Measurements from ENCODE around the gene DAP.

DAP gene

DNA sequence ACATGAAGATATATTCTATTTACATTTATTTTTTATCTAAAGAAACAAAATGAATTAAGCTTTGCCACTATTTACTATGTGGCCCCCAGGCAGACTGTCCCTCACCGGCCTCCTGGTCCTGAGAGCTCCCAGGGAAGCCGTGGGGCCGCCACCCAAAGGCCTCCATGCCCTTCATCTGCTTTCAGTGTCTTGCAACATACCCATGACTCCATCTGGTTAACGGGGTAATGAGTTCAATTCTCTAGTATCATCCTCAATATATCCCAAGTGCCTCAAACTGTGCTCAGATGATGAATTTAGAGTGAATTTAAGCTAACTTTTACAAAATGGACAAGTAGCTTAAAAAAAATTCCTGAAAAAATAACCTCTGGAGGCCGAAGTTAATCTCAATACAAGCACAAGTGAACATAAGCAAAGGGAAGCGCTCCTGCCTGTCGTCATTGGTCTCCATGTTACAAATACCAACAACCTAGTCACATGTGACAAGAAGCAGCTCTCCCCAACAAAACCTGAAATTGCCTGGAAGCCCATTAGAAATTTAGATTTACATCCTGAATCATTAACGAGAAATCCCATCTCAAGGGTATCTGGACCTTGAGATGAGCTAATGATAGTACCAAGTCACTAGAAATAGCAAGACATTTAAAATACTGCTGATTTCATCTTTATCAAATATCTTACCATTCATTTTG is 26.1 kb downstream of the DAP start:
- H3K9me3 Mint-ChIP-seq = peaks cover 14% of the 10 kb centered on the region
- no peak overlapping the region for H3K4me3 Mint-ChIP-seq
- H3K36me3 Mint-ChIP-seq (ENCODE audit: low read depth) = peaks cover 50% of the 10 kb centered on the region
- peaks cover 6% of the 10 kb centered on the region for H3K4me1 Mint-ChIP-seq
- H3K27ac Mint-ChIP-seq = peak overlapping the region in 2 of 3 experiments; percentile 23 to 59
- no peaks in the 10 kb centered on the region for H3K27me3 Mint-ChIP-seq (ENCODE audit: low read depth)
- TF ChIP-seq, protein P1, sequence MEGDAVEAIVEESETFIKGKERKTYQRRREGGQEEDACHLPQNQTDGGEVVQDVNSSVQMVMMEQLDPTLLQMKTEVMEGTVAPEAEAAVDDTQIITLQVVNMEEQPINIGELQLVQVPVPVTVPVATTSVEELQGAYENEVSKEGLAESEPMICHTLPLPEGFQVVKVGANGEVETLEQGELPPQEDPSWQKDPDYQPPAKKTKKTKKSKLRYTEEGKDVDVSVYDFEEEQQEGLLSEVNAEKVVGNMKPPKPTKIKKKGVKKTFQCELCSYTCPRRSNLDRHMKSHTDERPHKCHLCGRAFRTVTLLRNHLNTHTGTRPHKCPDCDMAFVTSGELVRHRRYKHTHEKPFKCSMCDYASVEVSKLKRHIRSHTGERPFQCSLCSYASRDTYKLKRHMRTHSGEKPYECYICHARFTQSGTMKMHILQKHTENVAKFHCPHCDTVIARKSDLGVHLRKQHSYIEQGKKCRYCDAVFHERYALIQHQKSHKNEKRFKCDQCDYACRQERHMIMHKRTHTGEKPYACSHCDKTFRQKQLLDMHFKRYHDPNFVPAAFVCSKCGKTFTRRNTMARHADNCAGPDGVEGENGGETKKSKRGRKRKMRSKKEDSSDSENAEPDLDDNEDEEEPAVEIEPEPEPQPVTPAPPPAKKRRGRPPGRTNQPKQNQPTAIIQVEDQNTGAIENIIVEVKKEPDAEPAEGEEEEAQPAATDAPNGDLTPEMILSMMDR (IDR thresholded peaks at IDR 0.05; ENCODE audit: unreplicated experiment in 3 of 3) = no peak

- no peaks in the 10 kb centered on the region for H3K27me3 Mint-ChIP-seq (ENCODE audit: low read depth)
- H3K27ac Mint-ChIP-seq = peak overlapping the region; percentile 23 to 72 (median 29)
- TF ChIP-seq, protein P1 (IDR thresholded peaks at IDR 0.05; ENCODE audit: unreplicated experiment in 3 of 3) = no peak
- no peak overlapping the region for H3K4me3 Mint-ChIP-seq
- H3K9me3 Mint-ChIP-seq = peaks cover 8% of the 10 kb centered on the region
- H3K4me1 Mint-ChIP-seq = peaks cover 6% of the 10 kb centered on the region
- H3K36me3 Mint-ChIP-seq (ENCODE audit: low read depth) = peaks cover 47% of the 10 kb centered on the region
Observed at GRCh38 chr5:10734037-10734709, 26.9 kb downstream of the DAP start.

DNA sequence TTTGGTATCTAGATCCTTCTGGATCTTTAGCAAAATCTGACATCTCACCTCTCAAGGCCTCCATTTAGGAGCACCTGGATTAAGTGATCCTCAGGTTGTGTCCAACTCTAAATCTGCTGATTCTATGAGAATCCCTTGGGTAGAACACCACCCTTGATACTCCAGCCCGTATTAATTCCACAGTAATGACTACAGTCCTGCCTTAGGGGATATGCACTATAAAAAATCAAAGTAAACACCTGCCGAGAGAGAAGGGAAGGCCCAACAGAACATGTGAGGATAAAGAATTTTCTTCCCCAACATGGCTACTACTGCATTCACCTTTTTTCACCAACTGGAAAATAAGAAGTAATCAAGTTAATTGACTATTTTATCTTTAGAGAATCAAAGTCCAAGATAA is 27.6 kb downstream of the DAP start:
- no peaks in the 10 kb centered on the region for H3K27me3 Mint-ChIP-seq (ENCODE audit: low read depth)
- TF ChIP-seq, protein P1 (IDR thresholded peaks at IDR 0.05; ENCODE audit: unreplicated experiment in 3 of 3) = no peak
- H3K36me3 Mint-ChIP-seq (ENCODE audit: low read depth) = peaks cover 44% of the 10 kb centered on the region
- H3K4me1 Mint-ChIP-seq = peaks cover 6% of the 10 kb centered on the region
- no peak overlapping the region for H3K27ac Mint-ChIP-seq
- H3K4me3 Mint-ChIP-seq = no peak overlapping the region
- H3K9me3 Mint-ChIP-seq = peaks cover 4% of the 10 kb centered on the region

GRCh38 chr5:10731913-10732312 is 29.1 kb downstream of the DAP start:
- Mint-ChIP-seq H3K36me3 (ENCODE audit: low read depth) (peaks cover 40% of the 10 kb centered on the region), H3K4me1 (peaks cover 6% of the 10 kb centered on the region)

DNA sequence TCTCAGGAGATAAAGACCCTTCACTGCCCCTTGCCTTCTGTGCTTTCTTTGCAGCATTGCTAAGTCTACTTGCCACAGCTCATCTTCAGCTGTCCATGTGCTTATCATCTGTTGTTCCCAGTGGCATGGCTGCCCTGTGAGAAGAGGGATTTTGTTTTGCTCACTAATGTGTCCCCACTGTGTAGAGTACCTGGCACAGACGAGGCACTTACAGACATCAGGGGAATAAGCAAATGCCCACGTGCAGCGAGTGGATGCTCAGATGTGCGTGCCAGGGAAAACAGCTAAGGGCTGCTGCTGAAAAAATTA is 31.0 kb downstream of the DAP start:
- Mint-ChIP-seq H3K4me1 (peaks cover 6% of the 10 kb centered on the region), H3K9me3 (no peaks in the 10 kb centered on the region), H3K4me3 (no peak overlapping the region), H3K27me3 (ENCODE audit: low read depth) (no peaks in the 10 kb centered on the region), H3K36me3 (ENCODE audit: low read depth) (peaks cover 43% of the 10 kb centered on the region), H3K27ac (no peak overlapping the region)
- TF ChIP-seq, protein P1 (IDR thresholded peaks at IDR 0.05; ENCODE audit: unreplicated experiment in 3 of 3) = no peak

More at GRCh38 chr5:10731913-10732312, 29.1 kb downstream of the DAP start:
- Mint-ChIP-seq H3K9me3 (no peaks in the 10 kb centered on the region), H3K27ac (no peak overlapping the region), H3K27me3 (ENCODE audit: low read depth) (no peaks in the 10 kb centered on the region), H3K4me3 (no peak overlapping the region)
- TF ChIP-seq, protein P1 (IDR thresholded peaks at IDR 0.05; ENCODE audit: unreplicated experiment in 3 of 3) = no peak
